NT2/D1 (cell line): ENCODE results near the gene SIGLEC6.

ENCODE experiments used
- SUZ12 ChIP-seq: IDR thresholded peaks from 2 replicates; pipeline ENCODE4 v1.6.1; 2011; ENCODE audit not compliant: insufficient read length, insufficient read depth; ENCODE audit errors: extremely low read depth
- YY1 ChIP-seq: IDR thresholded peaks from 2 replicates; pipeline ENCODE4 v1.6.1; 2011; ENCODE audit not compliant: insufficient read length, insufficient read depth
- ZNF274 ChIP-seq: IDR thresholded peaks from 2 replicates; pipeline ENCODE4 v1.6.1; 2011; ENCODE audit warnings: mild to moderate bottlenecking, low read depth, low read length

DNA sequence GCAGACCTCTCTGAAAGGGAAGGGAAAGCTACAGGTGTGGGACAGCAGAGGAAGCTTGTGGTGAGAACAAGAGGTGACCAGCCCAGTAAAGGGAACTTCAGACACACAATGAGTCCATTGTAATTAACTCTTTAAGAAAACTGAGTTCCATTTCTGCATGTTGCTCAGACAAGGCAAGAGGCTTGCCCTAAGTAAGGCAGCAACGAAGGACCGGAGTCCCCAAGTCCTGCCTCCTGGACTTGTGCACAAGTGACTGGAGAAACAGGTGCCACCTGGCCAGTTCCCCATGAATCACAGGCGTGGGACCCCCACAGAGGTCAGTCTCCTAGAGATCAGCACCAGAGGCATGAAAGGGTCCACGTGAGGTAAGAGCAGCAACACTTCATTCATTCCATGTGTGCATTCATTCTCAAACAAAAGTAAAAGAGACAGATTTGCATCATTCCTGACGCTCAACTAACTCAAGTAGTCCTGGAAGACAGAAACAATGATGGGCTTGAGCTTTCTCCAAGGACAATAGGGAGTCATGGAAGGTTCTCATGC, 14.7 kb upstream of the SIGLEC6 start:
- TF ChIP-seq ZNF274, result no peak
- no peak for TF ChIP-seq YY1
- no peak for TF ChIP-seq SUZ12
